Activated CD8-positive, alpha-beta memory T cell treated with anti-CD3 and anti-CD28 coated beads, Interleukin-2, amount 50 U/mL, for 48 hours (primary cell): ENCODE results near the gene HDGF.
A peak's percentile ranks its signal among the peaks of the same experiment; 100 is the strongest.

Experiments used
- DNase-seq: peaks from one replicate; pipeline ENCODE4 v3.0.0-alpha.2; 2020

HDGF gene

GRCh38 chr1:156751451-156751756 lies at the start of gene HDGF:
Gene HDGF, minus strand, starts transcription at chr1:156751675. Its CDS starts 246 bp downstream, at chr1:156751429.
- DNase-seq: no peak

DNA sequence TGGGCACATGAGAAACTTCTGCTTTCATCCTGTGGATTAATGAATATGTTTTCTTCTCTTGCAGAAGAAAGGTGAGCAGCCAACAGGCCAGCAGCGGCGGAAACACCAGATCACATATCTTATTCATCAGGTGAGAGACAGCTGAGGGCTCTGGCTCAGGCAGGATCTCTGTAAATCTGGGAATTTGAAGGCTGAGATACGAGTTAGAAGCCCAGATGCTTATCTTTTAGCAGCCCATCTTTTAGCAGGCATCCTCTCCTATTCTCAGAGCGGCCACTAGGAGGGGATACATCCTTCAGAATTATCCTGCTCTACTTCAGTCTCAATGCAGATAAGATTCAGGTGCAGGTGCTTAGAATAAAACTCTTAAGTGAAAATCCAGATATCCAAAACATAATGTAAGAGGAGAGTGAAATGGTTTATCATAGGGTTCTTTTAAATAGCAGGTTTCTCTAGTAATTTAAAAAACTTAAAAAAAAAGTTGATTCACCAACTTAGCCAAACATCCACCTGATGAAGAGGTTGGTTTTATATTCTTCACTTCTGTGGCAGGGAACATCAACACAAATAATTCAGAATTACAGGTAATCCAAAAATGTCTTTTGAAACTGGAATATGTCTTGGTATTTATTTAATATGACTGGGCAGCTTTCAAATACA lies 45.9 kb upstream of the HDGF start:
- DNase-seq: no peak

- no peak for DNase-seq
These were observed 45.0 kb upstream of the HDGF start for GRCh38 chr1:156796340-156797097.

- no peak for DNase-seq
These were observed 44.3 kb upstream of the HDGF start for GRCh38 chr1:156795787-156796186.

GRCh38 chr1:156795374-156795733 lies 43.9 kb upstream of the HDGF start:
- DNase-seq: no peak

DNA sequence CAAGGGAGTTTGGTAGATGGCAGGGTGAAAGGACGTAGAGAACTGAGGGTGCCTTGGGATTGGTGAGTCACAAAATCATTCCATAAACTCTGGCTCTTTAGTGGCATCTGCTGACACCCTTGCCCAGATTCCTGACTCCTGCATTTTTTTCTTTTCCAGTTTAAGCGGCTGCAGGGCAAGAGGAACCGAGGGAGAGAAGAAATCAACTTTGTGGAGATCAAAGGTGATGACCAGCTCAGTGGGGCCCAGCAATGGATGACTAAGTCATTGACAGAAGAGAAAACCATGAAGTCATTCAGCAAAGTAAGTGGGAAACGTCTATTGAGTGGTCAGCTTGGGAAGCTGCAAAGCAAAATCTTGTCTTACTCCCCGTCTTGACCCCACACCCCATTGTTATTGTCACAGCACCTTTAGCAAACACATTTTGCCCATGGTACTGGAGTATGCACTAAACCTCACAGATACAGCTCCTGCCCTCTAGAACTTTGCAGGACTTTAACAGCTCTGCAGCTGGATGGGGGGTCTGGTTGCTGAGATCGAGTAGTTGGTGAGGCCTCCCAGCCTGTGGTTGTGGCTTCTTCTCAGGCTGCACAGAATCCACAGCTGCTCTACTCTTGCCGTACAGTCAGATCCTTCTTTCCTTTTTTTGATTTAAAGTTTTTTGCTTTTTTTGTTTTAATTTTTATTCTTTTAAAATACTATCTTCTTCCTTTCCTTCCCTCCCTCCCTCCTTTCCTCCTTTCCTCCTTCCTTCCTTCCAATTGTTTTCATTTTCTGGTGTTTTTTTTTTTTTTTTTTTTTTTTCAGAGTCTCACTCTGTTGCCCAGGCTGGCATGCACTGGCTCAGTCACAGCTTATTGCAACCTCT lies 43.3 kb upstream of the HDGF start:
- DNase-seq: no peak

- DNase-seq: no peak
These were observed 38.3 kb upstream of the HDGF start for GRCh38 chr1:156789621-156790318.

DNA sequence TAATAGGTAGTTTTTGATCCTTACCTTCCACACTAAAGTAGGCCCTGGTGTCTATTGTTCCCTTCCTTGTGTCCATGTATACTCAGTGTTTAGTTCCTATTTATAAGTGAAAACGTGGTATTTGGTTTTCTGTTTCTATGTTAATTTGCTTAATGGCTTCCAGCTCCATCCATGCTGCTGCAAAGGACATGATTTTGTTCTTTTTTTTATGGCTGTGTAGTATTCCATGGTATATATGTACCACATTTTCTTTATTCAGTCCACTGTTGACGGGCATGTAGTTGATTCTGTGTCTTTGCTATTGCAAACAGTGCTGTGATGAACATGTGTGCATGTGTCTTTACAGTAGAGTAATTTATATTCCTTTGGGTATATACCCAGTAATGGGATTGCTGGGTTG lies 36.7 kb upstream of the HDGF start:
- DNase-seq: no peak

DNA sequence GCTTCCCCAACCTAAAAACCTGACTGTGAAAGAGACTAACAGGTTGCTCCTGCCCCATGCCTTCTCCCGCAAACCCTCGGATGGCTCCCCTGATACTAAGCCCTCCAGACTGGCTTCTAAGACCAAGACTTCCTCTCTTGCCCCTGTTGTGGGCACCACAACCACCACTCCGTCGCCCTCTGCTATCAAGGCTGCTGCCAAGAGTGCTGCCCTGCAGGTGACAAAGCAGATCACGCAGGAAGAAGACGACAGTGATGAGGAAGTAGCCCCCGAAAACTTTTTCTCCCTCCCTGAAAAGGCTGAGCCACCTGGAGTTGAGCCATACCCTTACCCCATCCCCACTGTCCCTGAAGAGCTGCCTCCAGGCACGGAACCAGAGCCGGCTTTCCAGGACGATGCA lies 35.2 kb upstream of the HDGF start:
- DNase-seq: no peak

GRCh38 chr1:156785458-156785857 lies 34.0 kb upstream of the HDGF start:
- DNase-seq: no peak

DNA sequence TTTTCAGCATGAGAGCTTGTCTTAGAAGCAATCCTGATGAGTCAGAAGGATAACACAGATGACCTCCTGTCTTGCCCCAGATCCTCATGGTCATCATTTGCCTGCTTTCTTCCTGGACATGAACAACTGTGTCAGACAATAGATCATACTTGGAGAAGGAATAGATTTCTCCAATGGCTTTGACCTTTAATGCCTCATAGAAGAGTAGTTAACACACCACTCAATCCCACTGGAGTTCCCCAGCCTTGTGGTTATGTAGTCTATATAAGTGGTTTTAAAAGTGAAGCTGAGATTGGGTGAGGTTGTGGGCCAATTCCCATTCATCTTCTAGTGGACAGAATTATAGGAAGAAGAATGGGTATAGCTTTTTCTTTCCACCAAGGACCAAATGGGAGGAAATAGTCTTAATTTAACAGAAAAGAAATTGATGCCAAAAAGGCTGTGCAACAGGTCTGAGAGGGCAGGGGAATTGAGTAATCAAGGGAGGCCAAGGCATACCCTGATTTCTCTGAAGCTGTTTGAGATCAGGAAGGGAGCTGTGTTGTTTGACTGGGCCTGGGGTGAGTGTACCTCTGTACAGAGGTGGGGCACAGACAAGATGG lies 30.2 kb upstream of the HDGF start:
- DNase-seq: no peak

DNA sequence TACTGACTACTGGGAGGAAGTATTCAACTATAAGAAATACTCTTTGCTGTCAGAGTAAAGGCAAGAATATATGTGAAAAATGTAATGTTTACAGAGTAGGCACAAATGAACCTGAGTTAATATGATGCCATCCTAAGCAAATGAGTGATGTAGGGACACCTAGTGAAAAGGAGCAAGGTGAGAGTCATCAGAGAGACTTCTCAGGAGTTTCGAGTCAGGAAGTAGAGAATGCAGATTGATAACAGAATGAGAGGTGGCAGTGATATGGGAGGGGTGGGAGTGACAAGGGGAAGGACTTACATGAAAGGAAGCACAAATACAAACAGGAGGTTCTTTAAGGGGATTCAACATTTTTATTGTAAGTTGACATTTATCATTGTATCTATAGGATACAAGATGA lies 26.1 kb upstream of the HDGF start:
- no peak for DNase-seq

DNA sequence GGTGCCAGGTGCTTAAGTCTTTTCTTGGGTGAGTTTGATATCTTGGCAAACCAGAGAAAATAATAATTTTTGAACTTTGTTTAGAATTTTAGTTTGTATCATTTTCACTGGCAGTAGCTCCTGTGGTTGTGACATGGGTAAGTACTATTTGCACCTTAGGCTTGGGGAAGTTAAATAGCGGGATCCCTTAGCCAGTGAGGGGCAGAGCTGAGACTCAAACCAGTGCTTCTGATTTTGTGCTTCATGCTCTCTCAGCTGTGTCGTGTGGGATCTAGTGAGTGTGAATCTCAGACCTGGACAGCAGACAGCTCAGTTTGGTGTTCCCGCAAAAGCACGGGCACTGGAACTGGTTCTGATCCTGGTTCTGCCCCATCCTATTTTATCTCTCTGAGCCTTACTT lies 25.5 kb upstream of the HDGF start:
- no peak for DNase-seq

DNA sequence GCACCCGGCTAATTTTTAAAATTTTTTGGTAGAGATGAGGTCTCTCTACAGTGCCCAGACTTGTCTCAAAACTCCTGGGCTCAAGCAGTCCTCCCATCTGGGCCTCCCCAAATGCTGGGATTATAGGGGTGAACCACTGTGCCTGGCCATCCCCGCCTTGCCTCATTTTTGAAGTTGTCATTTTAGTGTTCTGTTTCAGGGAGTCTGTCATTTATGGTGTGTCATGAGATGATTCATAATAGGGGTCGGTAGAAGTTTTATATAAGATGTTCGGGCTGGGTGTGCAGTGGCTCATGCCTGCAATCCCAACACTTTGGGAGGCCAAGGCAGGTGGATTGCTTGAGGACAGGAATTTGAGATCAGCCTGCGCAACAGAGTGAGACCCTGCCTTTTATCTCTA lies 24.3 kb upstream of the HDGF start:
- DNase-seq: no peak

GRCh38 chr1:156773607-156774006 lies 22.1 kb upstream of the HDGF start:
- no peak for DNase-seq

GRCh38 chr1:156772728-156773497 lies 21.4 kb upstream of the HDGF start:
- DNase-seq: no peak

- DNase-seq: no peak
These were observed 20.7 kb upstream of the HDGF start for GRCh38 chr1:156772222-156772621.

- no peak for DNase-seq
These were observed 17.3 kb upstream of the HDGF start for GRCh38 chr1:156768610-156769295.

- peak; percentile 71 for DNase-seq
These were observed 16.6 kb upstream of the HDGF start for GRCh38 chr1:156767879-156768604.

DNA sequence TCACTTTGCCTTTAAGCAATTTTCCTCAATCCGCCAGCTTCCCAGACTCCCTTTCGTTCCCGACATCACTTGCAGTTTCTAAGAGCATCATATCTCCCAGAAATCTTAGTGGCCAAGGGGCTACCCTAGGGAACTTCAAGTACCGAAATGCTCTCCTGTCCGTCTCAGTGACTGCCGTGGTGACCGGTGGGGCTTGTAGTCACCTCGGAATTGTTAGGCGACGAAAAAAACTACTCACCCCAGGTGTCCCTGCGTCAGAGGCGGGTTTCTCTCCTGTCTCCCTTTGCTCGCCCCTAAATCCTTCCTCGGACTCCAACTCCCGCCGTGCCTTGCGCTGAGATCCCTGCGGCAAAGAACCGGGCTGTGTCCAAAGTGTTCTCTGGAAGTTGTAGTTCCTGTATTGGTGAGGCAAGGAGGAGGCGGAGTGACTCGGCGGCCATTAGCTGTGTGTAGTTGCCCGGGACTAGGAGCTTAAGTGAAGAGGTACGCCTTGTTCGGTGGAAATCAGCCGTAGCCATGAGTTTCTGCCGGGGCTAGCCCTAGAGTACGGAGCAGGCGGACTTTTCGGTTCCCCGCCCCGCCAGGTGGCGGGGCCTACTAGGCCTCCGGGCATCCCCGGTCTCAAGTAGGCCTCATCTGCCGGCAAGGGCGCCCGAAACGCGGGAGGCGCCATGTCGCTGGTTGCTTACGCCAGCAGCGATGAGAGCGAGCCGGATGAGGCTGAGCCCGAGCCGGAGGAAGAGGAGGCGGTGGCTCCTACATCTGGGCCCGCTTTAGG lies 15.8 kb upstream of the HDGF start, which contains the start of gene PRCC:
TSS of gene PRCC (plus strand) at position 435 of the 778 bp plus-strand sequence. CDS start at position 672, 237 bp downstream.
- peak; percentile 93 for DNase-seq
